Uterus (tissue), 2 donors: Measurements from ENCODE around the gene CCDC201.

ENCODE experiments used
- CTCF ChIP-seq, 4 experiments: fragments of 200-600 bp in 2 of 4; fragments of 450-650 bp in 2 of 4; sonication (generic) in 2 of 4; IDR thresholded peaks; one replicate each; pipeline ENCODE4 v1.5.1; 2016 to 2019; ENCODE audit warnings: antibody characterized with exemption in 4 of 4, mild to moderate bottlenecking in 2 of 4, moderate library complexity in 1 of 4
- POLR2A ChIP-seq, 2 donors: fragments of 450-650 bp; IDR thresholded peaks; one replicate each; pipeline ENCODE4 v1.6.1; 2016; ENCODE audit warnings: antibody characterized with exemption in 2 of 2, mild to moderate bottlenecking in 1 of 2, moderate library complexity in 1 of 2

GRCh38 chr7:45812946-45813345, 59.9 kb downstream of the CCDC201 start:
- TF ChIP-seq CTCF (IDR thresholded peaks at IDR 0.05) (no peak), POLR2A (IDR thresholded peaks at IDR 0.05) (no peak)
